ENCODE results near the gene EEFSEC.

EEFSEC gene

DNA sequence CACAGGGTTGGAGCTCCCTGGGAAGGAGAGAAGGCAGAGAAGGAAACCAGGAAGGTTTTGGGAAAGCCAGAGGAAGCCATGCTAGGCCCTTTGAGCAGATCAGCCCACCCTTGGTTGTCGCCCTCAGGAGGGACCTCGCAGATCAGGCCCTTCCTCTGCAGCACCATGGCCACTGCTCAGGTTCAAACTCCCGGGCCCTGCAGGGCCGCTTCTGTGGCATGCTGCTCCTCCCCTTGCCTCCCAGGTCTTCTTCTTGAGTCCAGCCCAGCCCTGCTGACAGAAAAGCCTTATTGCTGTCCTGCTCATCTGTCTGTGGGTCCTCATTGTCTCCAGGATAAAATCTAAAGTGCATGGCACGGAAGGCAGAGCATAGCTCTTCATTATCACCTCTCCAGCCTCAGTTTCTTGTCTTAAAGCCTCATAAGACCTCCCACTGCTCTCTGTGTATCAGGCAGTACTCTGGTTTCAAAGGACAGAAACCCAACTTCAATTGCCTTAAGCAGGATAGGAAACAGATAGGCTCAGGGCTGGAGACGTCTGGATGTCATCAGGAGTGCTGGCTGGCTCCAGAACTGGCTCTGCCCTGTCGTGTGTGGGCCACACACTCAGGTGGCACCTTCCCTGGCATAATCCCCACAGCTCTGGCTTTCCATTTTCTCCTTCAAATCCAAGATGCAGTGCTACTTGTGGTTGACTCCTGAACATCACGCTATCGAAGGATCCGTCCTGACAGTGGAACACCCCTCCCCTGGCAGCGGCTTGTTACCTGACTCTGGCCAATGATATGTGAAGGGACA, 118.5 kb downstream of the EEFSEC start:
- Histone ChIP-seq H3K27me3 (ENCODE audit: low read depth, low read length) (no peaks in the 10 kb centered on the region), H3K4me3 (ENCODE audit: low read length) (no peak overlapping the region), H3K36me3 (replicated peaks; ENCODE audit: low read depth, low read length) (no peaks in the 10 kb centered on the region), H2AFZ (ENCODE audit: low read depth, low read length) (no peak overlapping the region), H3K79me2 (ENCODE audit: low read length) (no peaks in the 10 kb centered on the region), H3K9ac (ENCODE audit: low read length) (no peak overlapping the region), H3K9me3 (ENCODE audit: insufficient read depth, low read length) (no peaks in the 10 kb centered on the region), H3K4me2 (ENCODE audit: low read length) (no peak overlapping the region), H3K4me1 (ENCODE audit: low read length) (no peaks in the 10 kb centered on the region), H4K20me1 (ENCODE audit: insufficient read depth, low read length) (no peaks in the 10 kb centered on the region), H3K27ac (ENCODE audit: low read length) (no peak overlapping the region)
- TF ChIP-seq, protein P1, sequence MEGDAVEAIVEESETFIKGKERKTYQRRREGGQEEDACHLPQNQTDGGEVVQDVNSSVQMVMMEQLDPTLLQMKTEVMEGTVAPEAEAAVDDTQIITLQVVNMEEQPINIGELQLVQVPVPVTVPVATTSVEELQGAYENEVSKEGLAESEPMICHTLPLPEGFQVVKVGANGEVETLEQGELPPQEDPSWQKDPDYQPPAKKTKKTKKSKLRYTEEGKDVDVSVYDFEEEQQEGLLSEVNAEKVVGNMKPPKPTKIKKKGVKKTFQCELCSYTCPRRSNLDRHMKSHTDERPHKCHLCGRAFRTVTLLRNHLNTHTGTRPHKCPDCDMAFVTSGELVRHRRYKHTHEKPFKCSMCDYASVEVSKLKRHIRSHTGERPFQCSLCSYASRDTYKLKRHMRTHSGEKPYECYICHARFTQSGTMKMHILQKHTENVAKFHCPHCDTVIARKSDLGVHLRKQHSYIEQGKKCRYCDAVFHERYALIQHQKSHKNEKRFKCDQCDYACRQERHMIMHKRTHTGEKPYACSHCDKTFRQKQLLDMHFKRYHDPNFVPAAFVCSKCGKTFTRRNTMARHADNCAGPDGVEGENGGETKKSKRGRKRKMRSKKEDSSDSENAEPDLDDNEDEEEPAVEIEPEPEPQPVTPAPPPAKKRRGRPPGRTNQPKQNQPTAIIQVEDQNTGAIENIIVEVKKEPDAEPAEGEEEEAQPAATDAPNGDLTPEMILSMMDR (IDR thresholded peaks at IDR 0.05; ENCODE audit: low read depth, low read length) = no peak
- TF ChIP-seq EZH2phosphoT487 (IDR thresholded peaks at IDR 0.05; ENCODE audit: low read depth) = no peak

DNA sequence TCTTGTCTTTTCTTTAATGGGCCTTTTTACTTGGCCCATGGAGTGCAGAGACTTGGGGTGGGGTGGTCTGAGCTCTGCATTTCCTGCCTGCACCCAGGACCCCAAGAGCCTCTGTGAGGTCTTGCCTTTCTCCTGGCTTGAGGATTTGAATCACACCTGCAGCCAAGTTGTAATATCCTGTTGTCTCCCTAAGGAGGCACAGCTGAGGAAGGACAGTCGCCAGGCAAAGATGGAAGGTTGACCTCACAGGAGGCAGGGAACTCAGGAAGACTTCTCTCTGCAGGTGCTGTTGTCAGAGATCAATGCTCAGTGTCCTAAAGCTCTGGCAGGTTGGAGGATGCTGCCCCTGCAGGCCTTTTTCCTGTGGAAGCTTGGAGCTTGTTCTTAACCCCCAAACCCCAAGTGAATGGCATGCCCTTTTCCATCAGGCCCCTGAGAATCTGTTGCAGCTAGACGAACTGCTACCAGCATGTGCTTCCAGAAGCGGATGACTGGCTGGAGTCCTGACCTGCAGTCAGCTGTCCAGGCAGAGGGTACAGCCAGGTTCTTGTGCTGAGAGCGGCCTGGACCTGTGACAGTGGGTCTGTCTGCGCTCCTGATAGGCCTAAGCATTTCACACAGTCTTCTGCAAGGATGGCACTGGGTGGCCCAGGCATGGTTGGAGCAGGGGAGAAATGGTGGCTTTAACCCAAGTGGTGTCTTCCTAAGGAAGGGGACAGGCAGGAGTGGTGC, 120.0 kb downstream of the EEFSEC start:
- Histone ChIP-seq H4K20me1 (ENCODE audit: insufficient read depth, low read length) (no peaks in the 10 kb centered on the region), H3K79me2 (ENCODE audit: low read length) (no peaks in the 10 kb centered on the region), H2AFZ (ENCODE audit: low read depth, low read length) (no peak overlapping the region), H3K9ac (ENCODE audit: low read length) (no peak overlapping the region), H3K4me1 (ENCODE audit: low read length) (no peaks in the 10 kb centered on the region), H3K27ac (ENCODE audit: low read length) (no peak overlapping the region), H3K27me3 (ENCODE audit: low read depth, low read length) (no peaks in the 10 kb centered on the region), H3K36me3 (replicated peaks; ENCODE audit: low read depth, low read length) (no peaks in the 10 kb centered on the region), H3K4me3 (ENCODE audit: low read length) (no peak overlapping the region), H3K4me2 (ENCODE audit: low read length) (no peak overlapping the region), H3K9me3 (ENCODE audit: insufficient read depth, low read length) (no peaks in the 10 kb centered on the region)
- no peak for TF ChIP-seq EZH2phosphoT487 (IDR thresholded peaks at IDR 0.05; ENCODE audit: low read depth)
- TF ChIP-seq, protein P1 (IDR thresholded peaks at IDR 0.05; ENCODE audit: low read depth, low read length) = no peak

DNA sequence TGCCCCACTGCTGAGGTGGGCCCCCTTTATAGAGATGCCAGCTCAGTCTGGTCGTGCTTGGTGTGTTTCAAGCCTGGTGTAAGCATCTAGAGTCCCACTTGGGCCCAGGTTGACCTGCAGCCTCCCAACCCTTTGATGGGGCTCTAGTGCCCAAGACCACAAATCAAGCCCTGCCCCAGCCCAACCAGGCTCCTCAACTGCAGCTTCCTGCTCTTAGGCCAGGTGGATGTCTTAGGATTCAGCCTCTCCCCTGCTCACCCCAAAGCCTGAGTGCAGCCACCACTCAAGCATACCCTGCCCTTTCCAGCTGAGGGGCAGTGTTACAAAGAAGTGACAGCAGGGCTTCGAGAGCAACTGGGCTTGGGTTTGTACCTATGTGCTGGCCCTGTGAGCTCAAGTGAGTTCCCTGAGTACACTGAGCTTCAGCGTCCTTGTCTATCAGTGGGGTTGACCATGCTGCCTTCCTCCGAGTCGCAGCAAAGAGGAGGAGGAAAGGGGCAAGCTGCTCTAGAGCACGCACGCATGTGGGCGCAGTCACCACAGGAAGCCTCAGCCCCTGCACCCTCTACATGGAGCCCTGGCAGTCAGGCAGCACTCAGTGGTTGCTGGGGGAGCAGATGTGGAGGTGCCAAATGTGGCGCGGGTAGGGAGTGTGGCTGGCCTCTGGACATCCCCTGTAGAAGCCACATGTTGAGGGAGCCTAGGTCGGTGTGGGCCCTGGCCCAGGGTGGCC, 120.7 kb downstream of the EEFSEC start:
- no peak overlapping the region for H3K4me2 ChIP-seq (ENCODE audit: low read length)
- H3K9me3 ChIP-seq (ENCODE audit: insufficient read depth, low read length) = no peaks in the 10 kb centered on the region
- no peaks in the 10 kb centered on the region for H3K27me3 ChIP-seq (ENCODE audit: low read depth, low read length)
- H4K20me1 ChIP-seq (ENCODE audit: insufficient read depth, low read length) = no peaks in the 10 kb centered on the region
- H3K27ac ChIP-seq (ENCODE audit: low read length) = no peak overlapping the region
- no peak overlapping the region for H3K4me3 ChIP-seq (ENCODE audit: low read length)
- no peak for TF ChIP-seq EZH2phosphoT487 (IDR thresholded peaks at IDR 0.05; ENCODE audit: low read depth)
- TF ChIP-seq, protein P1 (IDR thresholded peaks at IDR 0.05; ENCODE audit: low read depth, low read length) = no peak
- no peaks in the 10 kb centered on the region for H3K36me3 ChIP-seq (replicated peaks; ENCODE audit: low read depth, low read length)
- H3K79me2 ChIP-seq (ENCODE audit: low read length) = no peaks in the 10 kb centered on the region
- H3K9ac ChIP-seq (ENCODE audit: low read length) = no peak overlapping the region
- no peaks in the 10 kb centered on the region for H3K4me1 ChIP-seq (ENCODE audit: low read length)
- H2AFZ ChIP-seq (ENCODE audit: low read depth, low read length) = no peak overlapping the region

DNA sequence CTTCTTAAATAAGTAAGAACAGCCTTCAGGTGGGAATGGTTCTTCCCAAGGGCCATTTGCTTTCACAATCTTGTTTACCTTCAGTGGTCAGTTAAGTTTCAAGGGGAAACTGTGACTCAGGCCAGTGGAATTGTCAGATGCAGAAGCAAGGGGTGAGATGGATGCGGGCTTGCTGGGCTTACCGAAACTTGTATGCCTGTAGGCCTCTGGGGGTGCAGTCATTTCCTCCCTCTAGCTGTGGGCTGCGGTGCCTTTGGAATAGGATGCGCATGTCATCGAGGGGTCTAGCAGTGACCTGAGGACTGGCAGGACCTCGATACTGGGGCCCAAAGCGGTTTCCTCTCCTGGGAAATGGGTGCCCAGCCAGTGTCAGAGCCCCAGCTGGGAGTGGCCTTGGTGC, 121.6 kb downstream of the EEFSEC start:
- no peaks in the 10 kb centered on the region for H3K36me3 ChIP-seq (replicated peaks; ENCODE audit: low read depth, low read length)
- H2AFZ ChIP-seq (ENCODE audit: low read depth, low read length) = no peak overlapping the region
- no peaks in the 10 kb centered on the region for H3K79me2 ChIP-seq (ENCODE audit: low read length)
- H3K27me3 ChIP-seq (ENCODE audit: low read depth, low read length) = no peaks in the 10 kb centered on the region
- no peaks in the 10 kb centered on the region for H3K9me3 ChIP-seq (ENCODE audit: insufficient read depth, low read length)
- no peak overlapping the region for H3K4me2 ChIP-seq (ENCODE audit: low read length)
- no peak overlapping the region for H3K9ac ChIP-seq (ENCODE audit: low read length)
- TF ChIP-seq, protein P1 (IDR thresholded peaks at IDR 0.05; ENCODE audit: low read depth, low read length) = no peak
- H4K20me1 ChIP-seq (ENCODE audit: insufficient read depth, low read length) = no peaks in the 10 kb centered on the region
- no peak overlapping the region for H3K27ac ChIP-seq (ENCODE audit: low read length)
- no peak overlapping the region for H3K4me3 ChIP-seq (ENCODE audit: low read length)
- H3K4me1 ChIP-seq (ENCODE audit: low read length) = no peaks in the 10 kb centered on the region

All from OCI-LY3 (cell line).